RCC 7860 (cell line): Measurements from ENCODE around the gene ELAVL1.

Experiments used
- DNase-seq: peaks from one replicate; pipeline ENCODE4 v3.0.0-alpha.2; 2015; ENCODE audit warnings: low spot score
- FAIRE-seq: peaks from 2 replicates; lab custom pipeline; 2012; peaks lifted over from hg19 to GRCh38; lab: Jason Lieb, UNC

ELAVL1 gene

DNA sequence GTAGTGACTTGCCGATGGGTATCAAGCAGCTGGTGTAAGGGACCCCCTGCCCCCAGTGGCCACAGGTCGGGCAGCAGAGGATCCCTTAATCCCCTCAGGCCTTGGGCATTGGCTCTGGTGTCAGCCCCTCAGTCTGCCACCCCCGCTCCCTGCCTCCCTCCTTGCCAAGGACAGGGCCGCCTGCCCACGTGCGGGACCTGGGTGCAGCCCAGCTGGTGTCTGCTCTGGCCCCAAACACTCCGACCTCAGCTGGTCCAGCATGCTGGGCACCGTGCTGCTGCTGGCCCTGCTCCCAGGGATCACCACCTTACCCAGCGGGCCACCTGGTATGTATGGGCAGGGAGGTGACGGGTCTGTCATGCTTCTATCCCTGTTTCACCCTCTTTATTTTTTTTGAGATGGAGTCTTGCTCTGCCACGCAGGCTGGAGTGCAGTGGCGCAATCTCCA, 90.8 kb downstream of the ELAVL1 start, which contains the start of gene TGFBR3L:
Gene TGFBR3L, plus strand, starts transcription at position 233 of the 448 bp plus-strand sequence.
- DNase-seq (no peak), FAIRE-seq (no peak)

DNA sequence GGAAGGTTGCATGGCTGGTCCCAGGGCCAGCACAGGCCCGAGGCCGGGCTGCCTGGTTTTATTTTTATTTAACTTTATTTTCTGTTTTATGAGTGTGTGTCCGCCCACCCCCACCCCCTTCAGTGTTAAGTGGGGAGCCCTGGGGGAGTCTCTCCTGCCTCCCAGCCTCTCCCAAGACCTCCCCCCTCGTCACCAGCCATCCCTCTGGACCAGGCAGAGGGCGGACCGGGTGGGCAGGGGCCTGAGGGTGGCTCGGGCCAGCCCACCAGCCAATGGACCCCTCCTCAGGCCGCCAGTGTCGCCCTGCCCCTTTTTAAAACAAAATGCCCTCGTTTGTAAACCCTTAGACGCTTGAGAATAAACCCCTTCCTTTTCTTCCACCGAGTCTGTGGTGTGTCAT, 91.3 kb downstream of the ELAVL1 start:
- FAIRE-seq (no peak), DNase-seq (no peak)

DNA sequence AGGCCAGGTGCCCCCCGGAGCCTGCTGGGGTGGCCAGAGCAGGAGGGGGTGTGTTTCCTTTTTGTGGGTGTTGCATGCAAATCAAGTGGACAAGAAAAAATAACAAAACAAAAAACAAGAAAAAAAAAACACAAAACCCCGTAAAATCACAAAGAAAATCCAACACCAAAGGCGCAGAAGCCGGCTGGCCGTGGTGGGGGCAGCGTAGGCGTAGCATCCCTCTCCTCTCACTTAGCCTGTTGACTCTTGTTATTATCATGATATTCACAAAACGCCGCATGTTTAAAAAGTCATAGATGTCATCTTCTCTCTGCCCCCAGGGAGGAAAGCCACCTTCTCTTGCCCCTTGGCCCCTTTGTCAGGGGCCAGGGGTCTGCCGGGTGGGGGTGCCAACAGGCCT, 91.8 kb downstream of the ELAVL1 start:
- DNase-seq (no peak), FAIRE-seq (no peak)

DNA sequence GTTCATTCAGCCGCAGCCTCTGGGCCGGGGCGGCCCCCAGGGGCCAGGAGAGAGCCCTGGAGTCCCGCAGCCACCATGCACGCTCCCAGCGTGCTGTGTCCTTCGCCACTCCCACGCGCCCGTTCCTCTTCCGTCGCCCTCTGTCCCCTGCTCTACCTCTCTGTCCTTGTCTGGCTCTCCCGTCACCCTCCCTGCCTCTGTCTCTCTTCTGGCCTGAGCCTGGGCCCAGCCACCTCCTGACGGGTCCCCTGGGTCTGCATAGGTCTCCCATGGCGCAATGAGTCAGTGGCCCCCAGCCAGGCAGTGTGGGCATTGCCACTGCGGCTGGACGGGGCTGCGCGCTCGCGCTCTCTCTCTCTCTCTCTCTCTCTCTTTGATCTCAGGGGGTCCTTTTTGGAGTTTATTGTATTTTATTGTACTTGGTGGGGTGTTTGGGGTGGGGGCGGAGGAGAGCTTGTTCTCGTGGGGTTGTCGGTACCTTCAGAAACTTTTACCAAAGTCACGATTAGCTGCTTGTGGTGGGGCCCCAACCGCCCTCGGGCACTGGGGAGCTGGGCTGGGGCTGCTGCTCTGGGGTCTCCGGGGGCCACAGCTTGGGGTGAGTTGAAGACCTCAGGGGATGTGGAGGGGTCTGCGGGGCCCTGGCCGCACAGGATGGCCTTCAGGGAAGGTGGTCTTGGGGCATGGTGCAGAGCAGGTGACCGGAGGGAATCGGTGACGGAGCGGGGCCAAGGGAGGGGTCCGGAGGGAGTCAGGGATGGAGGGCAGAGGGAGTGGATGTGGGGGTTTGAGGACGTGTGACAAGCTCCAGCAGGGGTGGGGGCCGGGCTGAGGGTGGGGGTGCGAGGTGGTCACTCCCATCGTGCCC, 92.5 kb downstream of the ELAVL1 start:
- FAIRE-seq, result no peak
- no peak for DNase-seq

DNA sequence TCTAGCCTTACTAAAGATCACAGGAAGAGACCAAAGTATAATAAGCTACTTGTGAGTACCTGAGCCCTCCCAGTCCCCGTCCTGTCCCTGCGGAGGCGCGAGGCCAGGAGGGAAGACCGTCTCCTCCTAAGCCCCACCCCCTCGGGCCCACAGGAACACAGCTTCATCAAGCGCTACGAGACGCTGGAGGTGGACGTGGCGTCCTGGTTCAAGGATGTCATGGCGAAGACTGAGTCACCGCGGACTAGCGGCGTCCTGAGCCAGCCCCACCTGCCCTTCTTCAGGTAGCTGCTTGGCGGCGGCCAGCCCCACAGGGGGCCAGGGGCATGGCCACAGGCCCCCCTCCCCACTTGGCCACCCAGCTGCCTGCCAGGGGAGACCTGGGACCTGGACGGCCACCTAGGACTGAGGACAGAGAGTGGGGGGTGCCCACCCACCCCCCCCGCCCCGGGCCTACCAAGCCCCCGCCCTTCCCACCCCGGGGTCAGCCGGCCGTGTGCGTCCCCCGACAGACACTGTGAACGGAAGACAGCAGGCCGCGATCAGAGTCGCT, 93.2 kb downstream of the ELAVL1 start:
- DNase-seq (no peak), FAIRE-seq (no peak)

DNA sequence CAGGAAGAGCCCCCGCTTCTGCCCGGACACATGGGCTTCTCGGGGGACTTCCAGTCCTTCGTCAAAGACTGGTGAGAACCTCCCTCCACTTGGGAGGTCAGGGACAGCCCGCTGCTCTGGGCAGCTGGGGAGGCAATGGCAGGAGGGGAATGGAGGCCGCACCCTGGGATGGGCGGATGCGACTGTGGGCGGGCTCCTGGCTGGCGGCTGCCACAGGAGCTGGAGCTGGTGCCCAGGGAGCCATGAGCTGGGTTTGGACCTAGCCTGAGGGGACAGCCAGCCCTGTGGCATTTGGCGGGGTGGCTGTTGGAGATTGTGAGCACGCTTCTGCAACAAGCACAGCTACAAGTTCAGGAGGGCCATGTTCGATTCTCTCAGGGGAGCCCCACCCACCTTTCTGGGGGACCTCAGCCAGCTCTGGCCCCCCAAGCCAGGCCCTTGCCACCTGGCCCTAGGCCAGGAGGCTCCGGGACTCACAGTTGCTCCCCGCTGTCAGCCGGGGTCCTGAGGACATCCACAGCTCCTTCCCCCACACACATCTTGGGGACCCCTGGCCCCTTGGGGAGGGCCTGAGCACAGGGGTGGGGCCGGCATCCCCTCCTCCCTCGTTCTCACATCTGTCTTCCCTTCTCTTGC, 93.8 kb downstream of the ELAVL1 start:
- no peak for FAIRE-seq
- no peak for DNase-seq

DNA sequence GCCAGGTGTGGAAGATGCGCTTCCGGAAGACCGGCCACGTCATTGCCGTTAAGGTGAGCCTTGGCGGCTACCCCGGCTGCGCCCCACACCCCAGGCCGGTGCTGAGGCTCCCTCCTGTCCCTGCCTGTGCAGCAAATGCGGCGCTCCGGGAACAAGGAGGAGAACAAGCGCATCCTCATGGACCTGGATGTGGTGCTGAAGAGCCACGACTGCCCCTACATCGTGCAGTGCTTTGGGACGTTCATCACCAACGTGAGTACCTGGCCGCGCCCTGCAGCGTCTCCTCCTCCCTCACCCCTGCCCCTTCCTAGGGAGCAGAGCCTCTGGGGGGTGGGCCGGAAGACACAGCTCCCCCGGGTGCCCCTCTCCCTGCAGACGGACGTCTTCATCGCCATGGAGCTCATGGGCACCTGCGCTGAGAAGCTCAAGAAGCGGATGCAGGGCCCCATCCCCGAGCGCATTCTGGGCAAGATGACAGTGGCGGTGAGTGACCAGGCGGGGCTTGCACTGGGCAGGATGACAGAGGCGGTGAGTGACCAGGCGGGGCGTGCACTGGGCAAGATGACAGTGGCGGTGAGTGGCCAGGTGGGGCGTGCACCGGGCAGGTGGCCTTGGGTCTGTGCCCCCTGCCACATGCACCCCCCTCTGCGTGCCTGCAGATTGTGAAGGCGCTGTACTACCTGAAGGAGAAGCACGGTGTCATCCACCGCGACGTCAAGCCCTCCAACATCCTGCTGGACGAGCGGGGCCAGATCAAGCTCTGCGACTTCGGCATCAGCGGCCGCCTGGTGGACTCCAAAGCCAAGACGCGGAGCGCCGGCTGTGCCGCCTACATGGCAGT, 94.9 kb downstream of the ELAVL1 start:
- no peak for FAIRE-seq
- no peak for DNase-seq

DNA sequence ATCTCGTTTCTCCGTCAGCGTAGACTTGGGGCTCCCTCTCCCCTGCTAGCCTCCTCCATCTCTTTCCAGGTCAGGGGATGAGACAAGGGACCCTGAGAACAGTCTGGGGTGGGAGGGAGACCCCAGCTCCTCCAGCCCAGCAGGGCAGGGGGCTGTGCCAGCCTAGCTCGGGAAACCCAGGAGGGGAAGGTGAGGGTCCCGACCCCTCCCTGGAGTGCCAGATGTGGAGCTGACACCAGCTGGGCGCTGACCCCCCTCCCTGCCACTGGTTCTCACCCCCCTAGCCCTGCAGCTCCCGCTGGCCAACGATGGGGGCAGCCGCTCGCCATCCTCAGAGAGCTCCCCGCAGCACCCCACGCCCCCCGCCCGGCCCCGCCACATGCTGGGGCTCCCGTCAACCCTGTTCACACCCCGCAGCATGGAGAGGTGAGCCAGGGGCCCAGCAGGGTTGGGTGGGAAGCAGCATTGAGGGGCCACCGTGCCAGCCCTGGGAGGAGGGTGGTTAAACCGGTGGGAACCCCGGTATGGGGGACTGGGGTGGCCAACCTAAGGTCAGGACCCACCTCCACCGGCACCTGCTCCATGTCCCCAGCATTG, 95.9 kb downstream of the ELAVL1 start:
- FAIRE-seq (no peak), DNase-seq (no peak)

DNA sequence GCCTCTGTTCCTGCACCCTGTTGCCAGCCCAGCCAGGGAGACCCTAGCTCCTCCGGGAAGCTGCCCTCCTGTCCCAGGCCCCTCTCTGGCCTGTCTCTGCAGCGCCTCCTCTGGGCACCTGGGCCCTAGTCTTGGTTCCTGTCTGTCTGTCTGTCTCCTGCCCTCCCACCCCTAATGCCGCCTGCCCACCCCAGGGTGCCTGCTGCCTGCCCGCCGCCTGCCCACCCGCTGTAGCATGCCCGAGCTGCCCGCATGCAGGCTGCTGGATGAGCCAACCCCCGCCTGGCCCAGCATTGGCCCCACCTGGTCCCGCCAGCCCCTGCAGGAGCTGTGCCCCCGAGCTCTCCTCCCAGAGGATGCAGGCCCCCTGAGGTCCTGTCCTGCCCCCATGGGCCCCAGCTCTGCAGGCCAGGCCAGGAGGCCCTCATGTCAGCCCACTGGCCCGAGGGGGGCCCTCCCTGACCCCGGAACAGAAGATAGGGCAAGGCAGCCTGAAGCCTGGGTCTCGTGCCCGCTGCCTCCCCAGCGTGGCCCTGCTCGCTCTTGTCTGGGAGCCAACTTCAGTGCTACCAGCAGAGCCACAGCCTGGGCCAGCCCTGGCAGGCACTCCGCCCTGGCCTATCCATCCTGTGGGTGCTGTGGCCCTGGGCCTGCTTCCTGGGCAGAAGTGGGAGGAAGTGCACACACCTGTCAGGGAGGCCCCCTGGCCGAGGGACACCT, 96.5 kb downstream of the ELAVL1 start:
- no peak for FAIRE-seq
- no peak for DNase-seq
